ENCODE results near the gene ESPN.

DNA sequence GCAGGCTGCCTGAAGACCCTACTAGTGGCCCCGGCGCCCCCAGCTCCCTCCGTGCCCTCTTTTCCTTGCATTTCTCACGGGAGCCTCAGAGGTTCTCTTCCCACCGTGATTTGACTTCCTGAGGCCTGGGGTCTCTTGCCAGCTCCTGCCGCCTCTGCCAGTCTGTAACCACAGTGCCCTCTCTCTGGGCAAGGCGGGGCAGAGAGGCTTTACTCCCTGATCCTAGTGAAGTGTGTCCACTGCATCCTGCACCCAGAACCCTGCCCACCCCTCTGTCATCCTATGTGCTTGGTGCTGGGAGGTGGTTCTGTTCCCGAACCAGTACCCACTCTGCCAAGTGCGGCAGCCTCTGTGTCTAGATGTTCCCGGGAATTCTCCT lies 2.4 kb downstream of the ESPN start:
- TF ChIP-seq EP300 (IDR thresholded peaks at IDR 0.05) (no peak), CTCF (IDR thresholded peaks at IDR 0.05) (no peak), POLR2A (IDR thresholded peaks at IDR 0.05) (no peak), POLR2AphosphoS5 (IDR thresholded peaks at IDR 0.05) (no peak)

Data from sigmoid colon (tissue), 4 donors.